Measurements from ENCODE around the gene IL17B.

IL17B gene

GRCh38 chr5:149379177-149379761 is at the start of gene IL17B:
IL17B (minus strand) TSS chr5:149379292; CDS start chr5:149379225, 67 bp downstream.
- H3K36me3 Mint-ChIP-seq = peaks cover 0 to 4% of the 10 kb centered on the region in 2 donors
- ATAC-seq (replicated peaks) (no peak), DNase-seq (no peak)
- peaks cover 3 to 8% of the 10 kb centered on the region in 2 donors for H3K4me1 Mint-ChIP-seq
- no peak within 1 kb of the TSS for H3K27ac Mint-ChIP-seq
- H3K27me3 Mint-ChIP-seq = peaks cover 0 to 4% of the 10 kb centered on the region in 2 donors
- no peaks in the 10 kb centered on the region for H3K9me3 Mint-ChIP-seq
- no peak within 1 kb of the TSS for H3K4me3 Mint-ChIP-seq

GRCh38 chr5:149428032-149428431 is 48.9 kb upstream of the IL17B start:
- ATAC-seq (replicated peaks) (no peak), DNase-seq (no peak)
- H3K36me3 Mint-ChIP-seq = no peaks in the 10 kb centered on the region
- no peak overlapping the region for H3K4me3 Mint-ChIP-seq
- no peaks in the 10 kb centered on the region for H3K4me1 Mint-ChIP-seq
- H3K9me3 Mint-ChIP-seq = peaks cover 0 to 6% of the 10 kb centered on the region in 2 donors
- peaks cover 18% of the 10 kb centered on the region in 2 donors for H3K27me3 Mint-ChIP-seq
- no peak overlapping the region for H3K27ac Mint-ChIP-seq

- Mint-ChIP-seq H3K36me3 (no peaks in the 10 kb centered on the region), H3K4me3 (no peak overlapping the region), H3K27ac (no peak overlapping the region), H3K4me1 (no peaks in the 10 kb centered on the region), H3K27me3 (peaks cover 18 to 20% of the 10 kb centered on the region in 2 donors), H3K9me3 (no peaks in the 10 kb centered on the region)
- ATAC-seq (replicated peaks) = no peak
- no peak for DNase-seq
These were observed 48.3 kb upstream of the IL17B start for GRCh38 chr5:149427374-149427773.

- ATAC-seq (replicated peaks) (no peak), DNase-seq (no peak)
- no peaks in the 10 kb centered on the region for H3K4me1 Mint-ChIP-seq
- no peaks in the 10 kb centered on the region for H3K9me3 Mint-ChIP-seq
- no peak overlapping the region for H3K27ac Mint-ChIP-seq
- no peak overlapping the region for H3K4me3 Mint-ChIP-seq
- no peaks in the 10 kb centered on the region for H3K36me3 Mint-ChIP-seq
- H3K27me3 Mint-ChIP-seq = peaks cover 21 to 23% of the 10 kb centered on the region in 2 donors
These were observed 47.8 kb upstream of the IL17B start for GRCh38 chr5:149426931-149427330.

- H3K27me3 Mint-ChIP-seq = peaks cover 23 to 25% of the 10 kb centered on the region in 2 donors
- no peak overlapping the region for H3K27ac Mint-ChIP-seq
- H3K36me3 Mint-ChIP-seq = no peaks in the 10 kb centered on the region
- H3K9me3 Mint-ChIP-seq = no peaks in the 10 kb centered on the region
- ATAC-seq (replicated peaks) (no peak), DNase-seq (no peak)
- H3K4me1 Mint-ChIP-seq = no peaks in the 10 kb centered on the region
- no peak overlapping the region for H3K4me3 Mint-ChIP-seq
These were observed 46.6 kb upstream of the IL17B start for GRCh38 chr5:149425729-149426128.

- H3K27ac Mint-ChIP-seq = no peak overlapping the region
- DNase-seq (no peak), ATAC-seq (replicated peaks) (no peak)
- H3K27me3 Mint-ChIP-seq = peaks cover 29 to 31% of the 10 kb centered on the region in 2 donors
- no peak overlapping the region for H3K4me3 Mint-ChIP-seq
- H3K4me1 Mint-ChIP-seq = peaks cover 3 to 5% of the 10 kb centered on the region in 2 donors
- H3K9me3 Mint-ChIP-seq = no peaks in the 10 kb centered on the region
- H3K36me3 Mint-ChIP-seq = no peaks in the 10 kb centered on the region
These were observed 45.6 kb upstream of the IL17B start for GRCh38 chr5:149424371-149425315.

- H3K36me3 Mint-ChIP-seq = no peaks in the 10 kb centered on the region
- peaks cover 3 to 6% of the 10 kb centered on the region in 2 donors for H3K4me1 Mint-ChIP-seq
- ATAC-seq (replicated peaks) (no peak), DNase-seq (no peak)
- no peaks in the 10 kb centered on the region for H3K9me3 Mint-ChIP-seq
- H3K27ac Mint-ChIP-seq = no peak overlapping the region
- no peak overlapping the region for H3K4me3 Mint-ChIP-seq
- H3K27me3 Mint-ChIP-seq = peaks cover 29 to 35% of the 10 kb centered on the region in 2 donors
These were observed 44.7 kb upstream of the IL17B start for GRCh38 chr5:149423794-149424268.

- ATAC-seq (replicated peaks) = no peak
- Mint-ChIP-seq H3K36me3 (no peaks in the 10 kb centered on the region), H3K4me3 (no peak overlapping the region), H3K27ac (no peak overlapping the region), H3K4me1 (peaks cover 3 to 6% of the 10 kb centered on the region in 2 donors), H3K27me3 (peaks cover 28 to 38% of the 10 kb centered on the region in 2 donors), H3K9me3 (no peaks in the 10 kb centered on the region)
- no peak for DNase-seq
These were observed 44.1 kb upstream of the IL17B start for GRCh38 chr5:149423049-149423793.

- Mint-ChIP-seq H3K4me1 (peaks cover 3 to 6% of the 10 kb centered on the region in 2 donors), H3K9me3 (no peaks in the 10 kb centered on the region), H3K27me3 (peaks cover 28 to 46% of the 10 kb centered on the region in 2 donors), H3K4me3 (no peak overlapping the region), H3K36me3 (no peaks in the 10 kb centered on the region), H3K27ac (no peak overlapping the region)
- ATAC-seq (replicated peaks) (no peak), DNase-seq (no peak)
These were observed 43.4 kb upstream of the IL17B start for GRCh38 chr5:149422366-149423048.

GRCh38 chr5:149421834-149422233 is 42.7 kb upstream of the IL17B start:
- Mint-ChIP-seq H3K36me3 (no peaks in the 10 kb centered on the region), H3K4me3 (no peak overlapping the region), H3K9me3 (no peaks in the 10 kb centered on the region), H3K27ac (no peak overlapping the region), H3K27me3 (peaks cover 26 to 45% of the 10 kb centered on the region in 2 donors), H3K4me1 (peaks cover 3 to 6% of the 10 kb centered on the region in 2 donors)
- ATAC-seq (replicated peaks) (no peak), DNase-seq (no peak)

- peaks cover 3 to 6% of the 10 kb centered on the region in 2 donors for H3K4me1 Mint-ChIP-seq
- ATAC-seq (replicated peaks) (no peak), DNase-seq (no peak)
These were observed 42.2 kb upstream of the IL17B start for GRCh38 chr5:149421372-149421685.

GRCh38 chr5:149420545-149421371 is 41.7 kb upstream of the IL17B start:
- Mint-ChIP-seq H3K27ac (no peak overlapping the region), H3K4me1 (peaks cover 3 to 6% of the 10 kb centered on the region in 2 donors), H3K9me3 (no peaks in the 10 kb centered on the region), H3K4me3 (no peak overlapping the region), H3K27me3 (peaks cover 26 to 44% of the 10 kb centered on the region in 2 donors), H3K36me3 (no peaks in the 10 kb centered on the region)
- ATAC-seq (replicated peaks) = no peak
- DNase-seq = no peak

More at GRCh38 chr5:149421372-149421685, 42.2 kb upstream of the IL17B start:
- Mint-ChIP-seq H3K27ac (no peak overlapping the region), H3K36me3 (no peaks in the 10 kb centered on the region), H3K27me3 (peaks cover 26 to 44% of the 10 kb centered on the region in 2 donors), H3K4me3 (no peak overlapping the region), H3K9me3 (no peaks in the 10 kb centered on the region)

GRCh38 chr5:149419859-149420544 is 40.9 kb upstream of the IL17B start:
- ATAC-seq (replicated peaks) = no peak
- Mint-ChIP-seq H3K36me3 (no peaks in the 10 kb centered on the region), H3K27ac (no peak overlapping the region), H3K27me3 (peaks cover 26 to 44% of the 10 kb centered on the region in 2 donors), H3K9me3 (no peaks in the 10 kb centered on the region), H3K4me1 (peaks cover 3 to 6% of the 10 kb centered on the region in 2 donors), H3K4me3 (no peak overlapping the region)
- no peak for DNase-seq

Measured in stimulated activated naive B cell treated with anti-CD40 and anti-IgM and Interleukin-4, amounts not matched to agents 10 μg/mL and 1 μg/mL and 100 μg/mL, for 72 hours (primary cell).